GM12872 (cell line): ENCODE data around the gene FAM170B.

ENCODE experiments used
- TF ChIP-seq, protein P1 (sequence below): IDR thresholded peaks from 3 replicates; pipeline ENCODE4 v1.5.1; 2011; ENCODE audit warnings: low read depth, mild to moderate bottlenecking, low read length, moderate library complexity; ENCODE audit not compliant: insufficient read depth

The FAM170B gene

DNA sequence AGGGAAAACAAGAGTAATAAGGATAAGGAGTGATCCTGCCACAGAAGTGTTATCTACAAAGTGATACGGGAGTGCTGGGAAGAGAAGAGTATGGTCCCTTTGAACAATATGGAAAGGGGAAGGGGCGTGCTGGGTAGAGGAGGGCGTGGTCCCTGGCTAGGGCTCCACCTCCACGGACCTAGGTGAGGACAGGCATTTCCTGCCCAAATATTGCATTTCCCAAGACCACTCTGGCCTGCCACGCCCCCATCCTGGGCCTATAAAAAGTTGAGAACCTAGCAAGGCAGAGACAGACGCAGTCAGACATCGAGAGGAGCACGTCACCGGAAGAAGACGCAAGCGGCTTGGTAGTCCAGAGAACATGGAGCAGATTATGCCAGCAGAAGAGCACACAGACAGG, 41.3 kb downstream of the FAM170B start:
- TF ChIP-seq, protein P1, sequence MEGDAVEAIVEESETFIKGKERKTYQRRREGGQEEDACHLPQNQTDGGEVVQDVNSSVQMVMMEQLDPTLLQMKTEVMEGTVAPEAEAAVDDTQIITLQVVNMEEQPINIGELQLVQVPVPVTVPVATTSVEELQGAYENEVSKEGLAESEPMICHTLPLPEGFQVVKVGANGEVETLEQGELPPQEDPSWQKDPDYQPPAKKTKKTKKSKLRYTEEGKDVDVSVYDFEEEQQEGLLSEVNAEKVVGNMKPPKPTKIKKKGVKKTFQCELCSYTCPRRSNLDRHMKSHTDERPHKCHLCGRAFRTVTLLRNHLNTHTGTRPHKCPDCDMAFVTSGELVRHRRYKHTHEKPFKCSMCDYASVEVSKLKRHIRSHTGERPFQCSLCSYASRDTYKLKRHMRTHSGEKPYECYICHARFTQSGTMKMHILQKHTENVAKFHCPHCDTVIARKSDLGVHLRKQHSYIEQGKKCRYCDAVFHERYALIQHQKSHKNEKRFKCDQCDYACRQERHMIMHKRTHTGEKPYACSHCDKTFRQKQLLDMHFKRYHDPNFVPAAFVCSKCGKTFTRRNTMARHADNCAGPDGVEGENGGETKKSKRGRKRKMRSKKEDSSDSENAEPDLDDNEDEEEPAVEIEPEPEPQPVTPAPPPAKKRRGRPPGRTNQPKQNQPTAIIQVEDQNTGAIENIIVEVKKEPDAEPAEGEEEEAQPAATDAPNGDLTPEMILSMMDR, result no peak

- TF ChIP-seq, protein P1, result no peak
These were observed 42.2 kb downstream of the FAM170B start for GRCh38 chr10:49091450-49092210.

- TF ChIP-seq, protein P1, result no peak
These were observed 43.0 kb downstream of the FAM170B start for GRCh38 chr10:49090696-49091380.

DNA sequence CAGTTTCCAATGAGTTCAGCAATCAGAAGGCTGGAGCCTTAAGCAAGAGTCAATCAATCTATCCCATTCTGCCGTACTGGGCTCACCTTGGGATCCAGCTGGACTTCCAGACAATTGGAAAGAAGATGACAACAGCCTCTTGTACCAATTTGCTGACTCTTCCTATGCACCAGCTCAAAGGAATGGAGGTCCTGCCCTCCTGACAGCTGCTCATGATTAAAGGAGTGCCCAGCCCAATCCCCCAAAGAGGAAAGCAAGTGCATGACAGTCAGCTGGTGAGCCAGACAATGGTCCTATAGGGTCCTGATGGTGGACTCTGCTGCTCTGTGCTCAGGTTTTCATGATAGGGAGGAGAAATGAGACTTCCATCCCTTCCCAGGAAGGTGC, 43.6 kb downstream of the FAM170B start:
- TF ChIP-seq, protein P1, result no peak

DNA sequence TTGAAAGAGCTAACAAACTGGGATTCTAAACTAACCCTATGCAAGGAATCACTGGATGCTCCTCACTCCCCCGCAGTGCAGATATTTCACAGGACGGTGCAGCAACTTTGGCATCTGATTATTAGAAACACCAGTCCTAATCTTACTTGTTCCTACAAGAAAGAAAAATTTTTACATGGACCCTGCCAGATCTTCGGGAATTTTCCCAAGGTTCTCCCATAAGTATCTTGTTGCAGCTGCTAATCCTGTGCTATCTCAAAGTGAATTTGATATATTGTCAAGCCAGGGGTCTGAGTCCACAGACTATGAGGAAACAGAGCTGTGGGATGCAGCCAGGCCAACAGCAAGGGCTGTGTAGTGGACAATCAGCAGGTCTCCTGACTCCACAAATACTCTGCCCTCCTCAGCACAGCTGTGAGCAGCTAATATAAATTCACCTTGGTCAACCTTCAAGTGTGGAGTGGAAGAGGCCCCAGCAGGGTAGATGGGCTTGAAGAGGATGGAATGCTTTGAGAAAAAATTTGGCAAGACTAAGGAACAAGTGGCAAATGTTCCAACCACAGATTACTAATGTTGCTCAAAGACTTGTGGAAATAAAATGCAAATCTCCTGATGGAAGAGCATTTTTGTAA, 44.1 kb downstream of the FAM170B start:
- TF ChIP-seq, protein P1, result no peak

GRCh38 chr10:49089152-49089551, 44.7 kb downstream of the FAM170B start:
- TF ChIP-seq, protein P1, result no peak

- TF ChIP-seq, protein P1, result no peak
These were observed 46.9 kb downstream of the FAM170B start for GRCh38 chr10:49086889-49087288.
